DOHH2 (cell line): ENCODE measurements around the gene CLN5.

Experiments used
- EZH2phosphoT487 ChIP-seq: fragments of 200-600 bp; sonication (generic); IDR thresholded peaks from 2 replicates; pipeline ENCODE4 v1.6.1; 2017; ENCODE audit warnings: borderline replicate concordance, mild to moderate bottlenecking, antibody characterized with exemption, low read length, moderate library complexity, mixed read lengths
- TF ChIP-seq, protein P1 (sequence below): fragments of 200-600 bp; sonication (generic); IDR thresholded peaks from one replicate; pipeline ENCODE4 v1.5.1; 2014; ENCODE audit warnings: antibody characterized with exemption, mild to moderate bottlenecking, low read depth, low read length; ENCODE audit not compliant: poor library complexity, severe bottlenecking

DNA sequence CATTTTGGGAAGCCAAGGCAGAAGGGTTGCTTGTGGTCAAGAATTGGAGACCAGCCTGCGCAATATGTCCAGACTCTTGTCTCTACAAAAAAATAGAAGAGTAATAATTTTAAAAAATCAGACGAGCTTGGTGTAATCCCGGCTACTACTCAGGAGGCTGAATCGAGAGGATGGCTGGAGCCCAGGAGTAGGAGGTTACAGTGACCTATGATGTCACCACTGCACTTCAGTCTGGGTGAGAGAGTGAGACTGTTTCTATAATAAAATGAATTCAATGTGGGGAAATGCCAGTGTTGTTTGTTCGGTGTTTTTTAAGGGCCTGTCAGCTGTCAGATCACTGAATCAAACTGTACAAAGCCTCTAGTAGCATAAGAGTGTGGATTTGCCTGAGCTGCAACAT, 36.3 kb downstream of the CLN5 start:
- TF ChIP-seq, protein P1, sequence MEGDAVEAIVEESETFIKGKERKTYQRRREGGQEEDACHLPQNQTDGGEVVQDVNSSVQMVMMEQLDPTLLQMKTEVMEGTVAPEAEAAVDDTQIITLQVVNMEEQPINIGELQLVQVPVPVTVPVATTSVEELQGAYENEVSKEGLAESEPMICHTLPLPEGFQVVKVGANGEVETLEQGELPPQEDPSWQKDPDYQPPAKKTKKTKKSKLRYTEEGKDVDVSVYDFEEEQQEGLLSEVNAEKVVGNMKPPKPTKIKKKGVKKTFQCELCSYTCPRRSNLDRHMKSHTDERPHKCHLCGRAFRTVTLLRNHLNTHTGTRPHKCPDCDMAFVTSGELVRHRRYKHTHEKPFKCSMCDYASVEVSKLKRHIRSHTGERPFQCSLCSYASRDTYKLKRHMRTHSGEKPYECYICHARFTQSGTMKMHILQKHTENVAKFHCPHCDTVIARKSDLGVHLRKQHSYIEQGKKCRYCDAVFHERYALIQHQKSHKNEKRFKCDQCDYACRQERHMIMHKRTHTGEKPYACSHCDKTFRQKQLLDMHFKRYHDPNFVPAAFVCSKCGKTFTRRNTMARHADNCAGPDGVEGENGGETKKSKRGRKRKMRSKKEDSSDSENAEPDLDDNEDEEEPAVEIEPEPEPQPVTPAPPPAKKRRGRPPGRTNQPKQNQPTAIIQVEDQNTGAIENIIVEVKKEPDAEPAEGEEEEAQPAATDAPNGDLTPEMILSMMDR = no peak
- no peak for TF ChIP-seq EZH2phosphoT487
